ENCODE measurements around the gene KCNJ3. TPM values are rescaled to one million over a fixed set of nuclear protein-coding genes. Genes with fewer than 3 reads are reported as not detected.

Gene KCNJ3
- under 1 TPM in 1 of 2 donors, not detected in 1; 0.10 TPM for total RNA-seq
- under 1 TPM; 0.18 to 0.65 (median 0.26) TPM for polyA plus RNA-seq (ENCODE audit: insufficient read length in 6 of 6)
- long read RNA-seq, donor 1: 0 reads
- long read RNA-seq, donor 2: 0 reads
- long read RNA-seq, donor 3: 0 reads
- long read RNA-seq, donor 4: 0 reads
- long read RNA-seq, donor 5: 0 reads
- long read RNA-seq, donor 6: 0 reads
- long read RNA-seq, donor 7: 0 reads
- long read RNA-seq, donor 8: 0 reads
- long read RNA-seq, donor 9: 0 reads
- long read RNA-seq, donor 10: 0 reads
- long read RNA-seq, donor 11, full-length matches to known transcripts: 3 of 3 reads
- long read RNA-seq, donor 11, partial matches to known transcripts: 0 of 3 reads
- long read RNA-seq, donor 11, other reads (novel, unspliced or antisense): 0 of 3 reads
- long read RNA-seq, donor 12: 0 reads

DNA sequence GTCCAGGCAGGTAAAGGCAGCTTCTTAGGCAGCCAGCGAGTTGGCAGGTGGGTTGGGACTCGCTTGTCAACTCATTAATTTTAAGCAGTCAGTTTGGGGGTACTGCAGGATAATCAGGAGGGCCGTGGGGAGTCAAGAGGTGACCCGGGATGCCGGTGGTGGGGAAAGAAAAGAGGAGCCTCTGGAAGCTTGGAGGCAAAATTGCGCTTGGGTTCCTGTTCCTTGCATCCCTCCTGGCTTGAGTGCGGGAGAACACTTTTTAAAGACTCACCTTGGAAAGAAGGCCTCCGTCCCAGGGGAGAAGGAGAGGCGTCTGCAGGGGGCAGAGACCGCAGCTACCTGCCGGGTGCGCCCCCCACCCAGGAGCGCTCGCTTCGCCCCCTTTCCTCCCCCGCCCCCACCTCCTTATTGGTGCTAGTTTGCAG lies at the start of gene KCNJ3:
Gene KCNJ3 (plus strand): TSS at position 400 of the 425 bp plus-strand sequence. CDS start 81 bp downstream, outside the sequence.
- intact Hi-C loops (cut with DNase I): no loop called here
- TF ChIP-seq CTCF (IDR thresholded peaks at IDR 0.05): no peak
- H3K27me3 ChIP-seq: peaks cover 38 to 41% of the 10 kb centered on the region in 2 donors
- no peaks in the 10 kb centered on the region for H3K9me3 ChIP-seq
- H3K4me1 ChIP-seq: peaks cover 0 to 13% of the 10 kb centered on the region in 2 donors
- H3K36me3 ChIP-seq: no peaks in the 10 kb centered on the region
- no peak within 1 kb of the TSS for H3K27ac ChIP-seq
- H3K4me3 ChIP-seq: peak within 1 kb of the TSS; percentile 13 to 24
- ATAC-seq (no peak), DNase-seq (no peak)

DNA sequence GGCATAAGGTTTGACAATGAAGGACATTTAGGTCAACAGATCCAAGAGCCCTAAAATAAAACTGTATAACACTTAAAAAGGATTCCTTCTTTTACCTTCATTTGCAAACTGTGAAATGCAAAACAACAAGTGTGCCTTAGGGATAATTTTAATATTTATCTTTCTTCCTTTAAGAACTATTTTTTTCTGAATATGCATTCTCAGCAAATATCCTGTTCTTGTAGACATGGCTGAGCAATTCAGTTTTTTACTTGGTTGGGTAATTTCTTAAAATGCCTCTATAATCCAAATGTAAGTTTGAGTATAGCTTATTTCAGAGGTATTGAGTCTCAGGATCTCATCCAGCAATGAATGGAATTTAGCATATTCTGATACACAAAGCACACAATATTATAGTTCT lies 43.0 kb upstream of the KCNJ3 start:
- no peaks in the 10 kb centered on the region for H3K4me1 ChIP-seq
- no peaks in the 10 kb centered on the region for H3K9me3 ChIP-seq
- no peaks in the 10 kb centered on the region for H3K27me3 ChIP-seq
- H3K27ac ChIP-seq: no peak overlapping the region
- intact Hi-C loops (cut with DNase I): no loop called here
- ATAC-seq (no peak), DNase-seq (no peak)
- H3K4me3 ChIP-seq: no peak overlapping the region
- TF ChIP-seq CTCF (IDR thresholded peaks at IDR 0.05): no peak
- H3K36me3 ChIP-seq: no peaks in the 10 kb centered on the region

GRCh38 chr2:154658854-154659253 lies 39.6 kb upstream of the KCNJ3 start:
- intact Hi-C loops (cut with DNase I): no loop called here
- DNase-seq (no peak), ATAC-seq (no peak)
- no peaks in the 10 kb centered on the region for H3K4me1 ChIP-seq
- no peaks in the 10 kb centered on the region for H3K27me3 ChIP-seq
- H3K36me3 ChIP-seq: no peaks in the 10 kb centered on the region
- H3K9me3 ChIP-seq: no peaks in the 10 kb centered on the region
- no peak for TF ChIP-seq CTCF (IDR thresholded peaks at IDR 0.05)
- H3K4me3 ChIP-seq: no peak overlapping the region
- no peak overlapping the region for H3K27ac ChIP-seq

DNA sequence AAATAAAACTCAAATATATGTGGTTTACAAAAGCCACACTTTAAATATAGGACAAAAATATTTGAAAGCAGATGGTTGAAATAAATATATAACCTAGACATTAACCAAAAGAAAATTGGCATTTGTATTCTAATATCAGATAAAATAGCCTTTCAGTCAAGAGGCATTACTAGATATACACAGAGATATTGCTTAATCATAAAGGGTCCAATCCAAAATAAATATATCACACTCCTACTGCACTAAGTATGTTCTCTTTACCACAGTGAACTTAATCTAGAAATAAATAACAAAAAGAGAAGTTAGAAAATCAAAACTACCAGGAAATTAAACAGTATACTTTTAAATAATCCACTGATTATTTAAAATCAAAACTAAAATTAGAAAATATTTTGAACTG lies 34.2 kb upstream of the KCNJ3 start:
- Histone ChIP-seq H3K4me1 (no peaks in the 10 kb centered on the region), H3K27ac (no peak overlapping the region), H3K4me3 (no peak overlapping the region), H3K36me3 (no peaks in the 10 kb centered on the region), H3K27me3 (no peaks in the 10 kb centered on the region), H3K9me3 (no peaks in the 10 kb centered on the region)
- ATAC-seq (no peak), DNase-seq (no peak)
- intact Hi-C loops (cut with DNase I): no loop called here
- no peak for TF ChIP-seq CTCF (IDR thresholded peaks at IDR 0.05)

- Histone ChIP-seq H3K4me1 (no peaks in the 10 kb centered on the region), H3K27me3 (no peaks in the 10 kb centered on the region), H3K27ac (no peak overlapping the region), H3K9me3 (no peaks in the 10 kb centered on the region), H3K36me3 (no peaks in the 10 kb centered on the region), H3K4me3 (no peak overlapping the region)
- DNase-seq (no peak), ATAC-seq (no peak)
- no peak for TF ChIP-seq CTCF (IDR thresholded peaks at IDR 0.05)
- intact Hi-C loops (cut with DNase I): no loop called here
These were observed 28.4 kb upstream of the KCNJ3 start for GRCh38 chr2:154670083-154670482.
